AG10803 (cell line): Measurements from ENCODE around the gene BRF1.
"Not testable (repeated sequence)": the region's sequence is repeated elsewhere in the genome, so short reads cannot be mapped to it uniquely, and the experiment has no call there.

Source experiments
- DNase-seq: peaks from one replicate; pipeline ENCODE4 v3.0.0; 2010; ENCODE audit warnings: low read depth
- H3K4me3 ChIP-seq: 2 replicates; pipeline ENCODE4 v1.5.1; 2011; ENCODE audit warnings: mild to moderate bottlenecking, low read length, control low read depth
- CTCF ChIP-seq: conservative IDR thresholded peaks from 2 replicates; pipeline ENCODE4 v1.5.1; 2011; ENCODE audit warnings: mild to moderate bottlenecking, low read length, control low read depth, inconsistent platforms

Gene BRF1

GRCh38 chr14:105283028-105283427, 17.8 kb downstream of the BRF1 start:
- no peak for DNase-seq
- no peak for TF ChIP-seq CTCF
- no peak overlapping the region for H3K4me3 ChIP-seq

- TF ChIP-seq CTCF: no peak
- no peak overlapping the region for H3K4me3 ChIP-seq
Observed at GRCh38 chr14:105282098-105282725, 18.6 kb downstream of the BRF1 start.

GRCh38 chr14:105281371-105282097, 19.3 kb downstream of the BRF1 start:
- H3K4me3 ChIP-seq: no peak overlapping the region
- peak; percentile 66 for DNase-seq
- TF ChIP-seq CTCF: peak; percentile 75

More at GRCh38 chr14:105282098-105282725, 18.6 kb downstream of the BRF1 start:
- no peak for DNase-seq

GRCh38 chr14:105280525-105280924, 20.3 kb downstream of the BRF1 start:
- no peak overlapping the region for H3K4me3 ChIP-seq
- no peak for TF ChIP-seq CTCF
- DNase-seq: no peak

GRCh38 chr14:105279642-105280361, 21.0 kb downstream of the BRF1 start:
- H3K4me3 ChIP-seq: no peak overlapping the region
- no peak for TF ChIP-seq CTCF
- DNase-seq: no peak

- not testable (repeated sequence) for DNase-seq, H3K4me3 ChIP-seq
Observed at GRCh38 chr14:105277448-105277847, 23.4 kb downstream of the BRF1 start.

GRCh38 chr14:105275267-105275946, 25.4 kb downstream of the BRF1 start:
- DNase-seq: peak; percentile 70
- no peak for TF ChIP-seq CTCF
- H3K4me3 ChIP-seq: no peak overlapping the region
